Left colon (tissue), 2 donors: ENCODE measurements around the gene NUP93. TPM values are rescaled to one million over a fixed set of nuclear protein-coding genes. Genes with fewer than 3 reads are reported as not detected.

ENCODE experiments used
- ATAC-seq: fragments of 200-7000 bp; cut with Tn5 transposase; one replicate; pipeline ENCODE4 v1.9.1; 2020; ENCODE audit warnings: mild to moderate bottlenecking, moderate library complexity
- DNase-seq, 2 donors: peaks; one replicate each; pipeline ENCODE4 v3.0.0-alpha.2; 2020
- intact Hi-C, 2 donors: fragments of 100-400 bp; cut with DNase I in 1 of 2; cut with micrococcal nuclease in 1 of 2; formaldehyde crosslinking; loops; one replicate each; pipeline versions ENCODE4 v1.11.2 to v1.14.0; 2022; cut with DNase I, micrococcal nuclease
- total RNA-seq, 2 donors: library from RNA; stranded (reverse); fragmentation: NEBNext Ultra II Directional; extraction: Animal tissue kit (Norgen Biotek cat#: 25700); gene quantifications; one replicate each; pipeline ENCODE4 v1.2.1, GENCODE V29; 2021
- donor health status: DM: no; HTN: no; CAD: no.
- donor health status: DM: yes; HTN: yes; CAD: no.

Gene NUP93
- total RNA-seq, 2 donors from 2014 or later: 34.1 to 52.7 TPM

GRCh38 chr16:56767024-56767423 lies 37.1 kb downstream of the NUP93 start:
- no peak for DNase-seq
- no peak for ATAC-seq
- intact Hi-C loops: no loop called here

- ATAC-seq (peak; percentile 44), DNase-seq (peak in 1 of 2 donors; percentile 37)
- intact Hi-C loops: no loop called here
Observed at GRCh38 chr16:56769677-56770076, 39.7 kb downstream of the NUP93 start.

GRCh38 chr16:56771558-56772279 lies 41.8 kb downstream of the NUP93 start:
- ATAC-seq: peak; percentile 22
- DNase-seq: no peak
- intact Hi-C loops: no loop called here

- ATAC-seq: no peak
Observed at GRCh38 chr16:56773532-56773931, 43.6 kb downstream of the NUP93 start.

GRCh38 chr16:56774016-56774680 lies 44.2 kb downstream of the NUP93 start:
- intact Hi-C loops: no loop called here
- ATAC-seq (no peak), DNase-seq (no peak)

More at GRCh38 chr16:56773532-56773931, 43.6 kb downstream of the NUP93 start:
- DNase-seq: no peak
- intact Hi-C loops: no loop called here

- intact Hi-C loops: no loop called here
- DNase-seq (no peak), ATAC-seq (no peak)
Observed at GRCh38 chr16:56775162-56775561, 45.2 kb downstream of the NUP93 start.

- DNase-seq: no peak
- intact Hi-C loops: no loop called here
- no peak for ATAC-seq
Observed at GRCh38 chr16:56776562-56776961, 46.6 kb downstream of the NUP93 start.

GRCh38 chr16:56777001-56777400 lies 47.1 kb downstream of the NUP93 start:
- intact Hi-C loops: no loop called here
- DNase-seq: no peak
- ATAC-seq: no peak

- intact Hi-C loops: no loop called here
- DNase-seq: no peak
- no peak for ATAC-seq
Observed at GRCh38 chr16:56777482-56777881, 47.6 kb downstream of the NUP93 start.

GRCh38 chr16:56779906-56780305 lies 50.0 kb downstream of the NUP93 start:
- ATAC-seq: no peak

GRCh38 chr16:56780646-56781045 lies 50.7 kb downstream of the NUP93 start:
- intact Hi-C loops: no loop called here
- no peak for ATAC-seq
- DNase-seq: no peak

More at GRCh38 chr16:56779906-56780305, 50.0 kb downstream of the NUP93 start:
- intact Hi-C loops: no loop called here
- no peak for DNase-seq

- intact Hi-C loops: no loop called here
- ATAC-seq (no peak), DNase-seq (no peak)
Observed at GRCh38 chr16:56781528-56781961, 51.6 kb downstream of the NUP93 start.

GRCh38 chr16:56783344-56783743 lies 53.4 kb downstream of the NUP93 start:
- DNase-seq (no peak), ATAC-seq (no peak)
- intact Hi-C loops: no loop called here

- ATAC-seq (no peak), DNase-seq (no peak)
- intact Hi-C loops: no loop called here
Observed at GRCh38 chr16:56785317-56785716, 55.4 kb downstream of the NUP93 start.

GRCh38 chr16:56787167-56787566 lies 57.2 kb downstream of the NUP93 start:
- intact Hi-C loops: no loop called here
- ATAC-seq (no peak), DNase-seq (no peak)

- DNase-seq: no peak
Observed at GRCh38 chr16:56788435-56788834, 58.5 kb downstream of the NUP93 start.

GRCh38 chr16:56789360-56789759 lies 59.4 kb downstream of the NUP93 start:
- ATAC-seq (peak; percentile 93), DNase-seq (peak; percentile 34 to 53)
- intact Hi-C loops: no loop called here

More at GRCh38 chr16:56788435-56788834, 58.5 kb downstream of the NUP93 start:
- intact Hi-C loops: no loop called here
- no peak for ATAC-seq

- DNase-seq (no peak), ATAC-seq (no peak)
- intact Hi-C loops: no loop called here
Observed at GRCh38 chr16:56792967-56793366, 63.0 kb downstream of the NUP93 start.

- peak in 1 of 2 donors; percentile 17 for DNase-seq
- intact Hi-C loops: no loop called here
- ATAC-seq: peak; percentile 47
Observed at GRCh38 chr16:56793492-56793891, 63.6 kb downstream of the NUP93 start.

- intact Hi-C loops: no loop called here
- DNase-seq (no peak), ATAC-seq (no peak)
Observed at GRCh38 chr16:56795011-56795410, 65.1 kb downstream of the NUP93 start.
